ENCODE results near the gene CHD5. TPM values are rescaled to one million over a fixed set of nuclear protein-coding genes. Genes with fewer than 3 reads are reported as not detected.

CHD5 gene
- total RNA-seq, 4 donors from 2014 or later: 5.5 to 16.9 (median 12.0) TPM

DNA sequence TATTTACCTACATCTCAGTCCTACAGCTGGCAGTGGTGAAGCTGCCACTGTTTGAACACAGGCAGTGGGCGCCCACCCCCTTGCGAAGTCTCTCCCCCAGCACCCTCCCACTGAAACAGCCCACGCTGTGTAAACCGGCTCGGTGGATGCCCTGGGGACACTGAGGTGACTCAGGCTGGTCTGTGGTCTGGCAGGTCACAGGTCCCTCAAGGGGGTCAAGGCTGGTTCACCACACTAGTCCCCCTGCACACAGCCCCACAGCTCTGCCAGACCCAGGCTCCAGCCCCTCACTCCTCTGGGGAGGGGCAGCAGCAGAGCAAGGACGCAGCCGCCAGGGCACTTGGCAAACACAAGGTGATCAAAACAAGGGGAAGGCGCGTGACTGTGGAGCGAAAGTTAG, 7.6 kb downstream of the CHD5 start:
- TF ChIP-seq POLR2A (IDR thresholded peaks at IDR 0.05; ENCODE audit: low read depth): no peak
- TF ChIP-seq, protein P1, sequence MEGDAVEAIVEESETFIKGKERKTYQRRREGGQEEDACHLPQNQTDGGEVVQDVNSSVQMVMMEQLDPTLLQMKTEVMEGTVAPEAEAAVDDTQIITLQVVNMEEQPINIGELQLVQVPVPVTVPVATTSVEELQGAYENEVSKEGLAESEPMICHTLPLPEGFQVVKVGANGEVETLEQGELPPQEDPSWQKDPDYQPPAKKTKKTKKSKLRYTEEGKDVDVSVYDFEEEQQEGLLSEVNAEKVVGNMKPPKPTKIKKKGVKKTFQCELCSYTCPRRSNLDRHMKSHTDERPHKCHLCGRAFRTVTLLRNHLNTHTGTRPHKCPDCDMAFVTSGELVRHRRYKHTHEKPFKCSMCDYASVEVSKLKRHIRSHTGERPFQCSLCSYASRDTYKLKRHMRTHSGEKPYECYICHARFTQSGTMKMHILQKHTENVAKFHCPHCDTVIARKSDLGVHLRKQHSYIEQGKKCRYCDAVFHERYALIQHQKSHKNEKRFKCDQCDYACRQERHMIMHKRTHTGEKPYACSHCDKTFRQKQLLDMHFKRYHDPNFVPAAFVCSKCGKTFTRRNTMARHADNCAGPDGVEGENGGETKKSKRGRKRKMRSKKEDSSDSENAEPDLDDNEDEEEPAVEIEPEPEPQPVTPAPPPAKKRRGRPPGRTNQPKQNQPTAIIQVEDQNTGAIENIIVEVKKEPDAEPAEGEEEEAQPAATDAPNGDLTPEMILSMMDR (IDR thresholded peaks at IDR 0.05): no peak
- TF ChIP-seq EP300 (IDR thresholded peaks at IDR 0.05): no peak
- WGBS: 84% methylated on average over 10 of the region's 10 CpGs
- Histone ChIP-seq H3K4me3 (no peak overlapping the region), H3K27me3 (peaks cover 0 to 83% (median 5%) of the 10 kb centered on the region in 4 donors), H3K4me1 (peaks cover 0 to 16% (median 10%) of the 10 kb centered on the region in 4 donors), H3K27ac (replicated peaks in 1 of 4) (no peak overlapping the region), H3K9me3 (no peaks in the 10 kb centered on the region), H3K36me3 (no peaks in the 10 kb centered on the region)
- intact Hi-C loops (cut with DNase I): no loop called here
- DNase-seq (ENCODE audit: extremely low spot score): no peak

DNA sequence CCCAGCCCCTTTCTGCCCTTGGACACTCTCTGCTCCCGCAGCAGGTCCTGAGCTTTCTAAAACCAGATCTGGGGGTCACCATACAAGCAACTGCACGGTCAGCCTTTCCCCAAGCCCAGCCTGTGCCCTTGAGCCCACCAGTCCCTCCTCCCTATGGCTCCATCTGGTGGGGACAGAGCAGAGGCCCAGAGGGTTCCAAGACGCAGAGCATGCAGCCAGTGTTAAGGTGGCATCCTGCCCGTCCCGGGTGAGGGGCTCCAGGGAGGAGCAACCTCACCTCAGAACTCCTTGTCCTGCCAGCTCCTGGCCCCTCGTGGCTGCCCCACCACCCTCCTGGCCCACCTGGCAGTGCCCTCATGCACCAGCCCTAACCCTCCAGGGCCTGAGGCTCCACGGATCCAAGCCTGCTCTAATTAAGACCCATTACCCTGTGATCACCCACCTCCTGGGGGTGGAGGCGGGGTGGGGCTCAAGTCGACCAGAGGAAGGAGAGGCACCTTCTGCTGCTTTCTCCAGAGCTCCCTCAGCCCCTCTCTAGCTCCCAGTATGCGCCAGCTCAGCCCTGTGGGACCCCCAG, 8.5 kb downstream of the CHD5 start:
- intact Hi-C loops (cut with DNase I): no loop called here
- Histone ChIP-seq H3K36me3 (no peaks in the 10 kb centered on the region), H3K27ac (replicated peaks in 1 of 4) (no peak overlapping the region), H3K4me1 (peaks cover 0 to 16% (median 10%) of the 10 kb centered on the region in 4 donors), H3K9me3 (no peaks in the 10 kb centered on the region), H3K27me3 (peaks cover 0 to 79% (median 3%) of the 10 kb centered on the region in 4 donors), H3K4me3 (no peak overlapping the region)
- TF ChIP-seq POLR2A (IDR thresholded peaks at IDR 0.05; ENCODE audit: low read depth): no peak
- no peak for TF ChIP-seq EP300 (IDR thresholded peaks at IDR 0.05)
- TF ChIP-seq POLR2AphosphoS5 (IDR thresholded peaks at IDR 0.05): no peak
- TF ChIP-seq, protein P1 (IDR thresholded peaks at IDR 0.05): peak in 1 of 3 experiments; percentile 12
- WGBS: 57% methylated on average over 8 of the region's 10 CpGs
- DNase-seq (ENCODE audit: extremely low spot score): no peak

DNA sequence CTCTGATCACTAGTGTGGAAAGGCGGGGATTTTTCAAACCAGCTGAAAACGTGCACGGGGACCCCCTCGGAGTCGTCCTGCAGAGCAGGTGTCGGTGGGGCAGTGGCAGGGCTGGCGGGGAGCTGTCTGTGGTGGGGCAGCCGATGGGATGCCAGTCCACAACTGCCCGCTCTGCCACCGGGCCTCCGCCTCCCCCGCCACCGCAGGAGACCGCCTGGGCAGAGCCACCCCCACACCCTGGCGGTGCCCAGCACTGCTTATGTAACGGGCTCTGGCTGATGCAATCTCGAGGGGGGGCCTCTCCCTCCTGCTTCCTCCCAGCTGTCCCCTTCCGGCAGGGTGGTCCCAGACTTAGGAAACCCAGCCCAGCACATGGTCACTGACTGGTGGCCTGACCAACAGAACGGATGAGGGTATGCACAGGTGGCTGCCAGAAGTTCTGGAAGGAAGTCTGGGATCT, 9.3 kb downstream of the CHD5 start:
- TF ChIP-seq POLR2A (IDR thresholded peaks at IDR 0.05; ENCODE audit: low read depth) (no peak), POLR2AphosphoS5 (IDR thresholded peaks at IDR 0.05) (no peak), EP300 (IDR thresholded peaks at IDR 0.05) (no peak)
- TF ChIP-seq, protein P1 (IDR thresholded peaks at IDR 0.05): no peak
- intact Hi-C loops (cut with DNase I): no loop called here
- WGBS: 29% methylated on average over 6 of the region's 19 CpGs
- no peak overlapping the region for H3K27ac ChIP-seq (replicated peaks in 1 of 4)
- peaks cover 0 to 16% (median 10%) of the 10 kb centered on the region in 4 donors for H3K4me1 ChIP-seq
- H3K9me3 ChIP-seq: no peaks in the 10 kb centered on the region
- no peaks in the 10 kb centered on the region for H3K36me3 ChIP-seq
- no peak for DNase-seq (ENCODE audit: extremely low spot score)
- H3K4me3 ChIP-seq: no peak overlapping the region
- peaks cover 0 to 79% (median 3%) of the 10 kb centered on the region in 4 donors for H3K27me3 ChIP-seq

DNA sequence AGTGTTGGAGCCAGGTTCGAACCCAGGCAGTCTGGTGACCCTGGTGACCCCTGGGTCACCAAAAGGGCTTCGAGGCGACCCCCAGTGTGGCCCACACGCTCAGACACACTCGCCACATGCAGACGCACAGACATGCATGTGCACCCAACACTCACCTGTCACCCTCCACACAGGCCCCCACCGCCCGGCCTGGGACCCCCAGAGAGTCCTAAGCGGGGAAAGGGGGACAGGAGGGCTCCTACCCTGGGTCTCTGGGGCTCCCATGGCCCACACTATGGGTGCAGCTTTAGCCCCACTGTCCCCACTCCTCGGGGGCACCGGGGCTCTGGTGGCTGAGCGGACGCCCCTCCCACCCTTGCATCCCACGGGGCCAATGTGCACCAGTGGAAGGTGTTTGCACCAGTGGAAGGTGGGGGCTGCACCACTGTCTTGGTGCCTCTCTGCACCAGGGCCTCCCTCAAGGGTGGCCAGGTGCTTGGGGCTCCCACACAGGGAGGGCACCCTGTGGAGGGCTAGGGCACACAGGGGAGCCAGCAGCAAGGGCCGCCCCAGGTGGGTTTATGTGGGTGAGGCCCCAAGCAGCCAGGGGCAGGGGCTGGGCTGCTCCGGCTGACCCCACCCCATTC, 9.9 kb downstream of the CHD5 start:
- WGBS: no CpG with 5 or more reads among the region's 16 CpGs
- H3K4me1 ChIP-seq: peaks cover 0 to 16% (median 10%) of the 10 kb centered on the region in 4 donors
- H3K9me3 ChIP-seq: no peaks in the 10 kb centered on the region
- no peak overlapping the region for H3K4me3 ChIP-seq
- H3K27ac ChIP-seq (replicated peaks in 1 of 4): no peak overlapping the region
- DNase-seq (ENCODE audit: extremely low spot score): no peak
- TF ChIP-seq POLR2AphosphoS5 (IDR thresholded peaks at IDR 0.05) (no peak), POLR2A (IDR thresholded peaks at IDR 0.05; ENCODE audit: low read depth) (no peak), EP300 (IDR thresholded peaks at IDR 0.05) (no peak)
- TF ChIP-seq, protein P1 (IDR thresholded peaks at IDR 0.05): no peak
- intact Hi-C loops (cut with DNase I): no loop called here
- H3K27me3 ChIP-seq: peaks cover 0 to 79% (median 3%) of the 10 kb centered on the region in 4 donors
- H3K36me3 ChIP-seq: no peaks in the 10 kb centered on the region

All from esophagus muscularis mucosa (tissue), 4 donors.